GM21381 (cell line): Measurements from ENCODE around the gene REV1.
"Not testable (repeated sequence)": the region's sequence is repeated elsewhere in the genome, so short reads cannot be mapped to it uniquely, and the experiment has no call there.

Experiments used
- ATAC-seq: cut with Tn5 transposase; IDR thresholded peaks from one replicate; pipeline ENCODE4 v1.9.1; 2021; ENCODE audit warnings: mild to moderate bottlenecking, moderate library complexity; ENCODE audit not compliant: unreplicated experiment

REV1 gene

DNA sequence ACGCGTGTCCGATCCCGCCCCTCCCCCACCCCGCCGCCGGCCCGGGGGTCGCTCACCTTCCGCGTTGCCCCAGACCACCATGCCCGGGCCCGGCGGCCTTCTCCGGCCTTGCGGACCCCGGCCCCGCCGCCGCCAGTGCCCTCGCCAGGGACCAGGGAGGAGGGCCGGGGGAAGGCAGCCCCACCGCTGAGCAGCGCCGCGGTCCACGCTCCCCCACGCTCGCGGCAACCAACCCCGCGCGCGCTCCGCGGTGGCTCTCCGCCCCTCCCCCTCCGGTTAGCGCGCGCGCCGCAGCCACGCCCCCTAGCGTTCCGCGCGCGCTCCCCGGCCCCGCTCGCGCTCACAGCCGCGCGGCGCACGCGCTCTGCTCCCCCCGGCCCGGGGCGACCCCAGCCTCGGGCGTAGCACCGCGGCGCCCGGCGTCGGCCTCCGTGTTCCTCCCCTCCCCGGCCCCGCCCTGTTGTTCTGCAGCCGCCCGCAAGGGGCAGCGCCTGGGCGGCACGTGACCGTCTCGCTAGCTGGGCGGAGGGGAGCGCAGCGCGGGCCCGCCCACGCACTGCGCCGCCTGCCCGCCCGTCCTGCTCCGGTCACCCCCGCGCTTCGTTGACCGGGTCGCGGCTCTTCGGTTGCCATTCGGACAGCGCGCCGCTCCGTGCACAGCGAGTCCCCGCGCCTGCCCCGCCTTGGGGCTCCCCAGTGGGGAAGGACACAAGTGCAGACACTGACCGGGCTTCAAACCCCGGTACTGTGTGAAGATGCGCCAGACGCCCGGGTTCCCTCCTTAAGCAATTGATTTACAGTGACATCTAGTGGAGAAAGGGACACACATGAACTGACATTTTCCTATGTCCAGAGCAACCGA lies at the start of gene REV1:
TSS of gene REV1 (minus strand) at position 257 of the 862 bp plus-strand sequence. CDS start 25,042 bp downstream, outside the sequence.
- peak; percentile 79 for ATAC-seq

DNA sequence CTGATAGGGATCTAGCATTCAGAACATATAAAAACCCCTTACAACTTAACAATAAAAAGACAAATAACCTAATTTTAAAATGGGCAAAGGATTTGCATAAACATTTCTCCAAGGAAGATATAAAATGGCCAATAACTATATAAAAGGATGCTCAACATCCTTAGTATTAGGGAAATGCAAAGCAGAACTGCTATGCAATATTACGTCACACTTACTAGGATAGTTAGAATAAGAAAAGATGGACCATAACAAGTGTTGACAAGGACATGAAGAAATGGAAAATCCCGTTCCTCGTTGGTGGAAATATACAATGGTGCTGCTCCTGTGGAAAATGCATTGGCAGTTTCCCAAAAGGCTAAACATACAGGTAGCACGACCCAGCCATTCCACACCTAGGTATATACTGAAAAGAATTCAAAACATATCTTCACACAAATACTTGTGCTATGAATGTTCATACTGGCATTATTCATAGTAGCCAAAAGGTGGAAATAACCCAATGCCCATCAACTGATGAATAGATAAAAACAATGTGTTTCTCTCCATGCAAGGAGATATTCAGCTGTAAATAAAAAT lies 48.2 kb upstream of the REV1 start:
- no peak for ATAC-seq

DNA sequence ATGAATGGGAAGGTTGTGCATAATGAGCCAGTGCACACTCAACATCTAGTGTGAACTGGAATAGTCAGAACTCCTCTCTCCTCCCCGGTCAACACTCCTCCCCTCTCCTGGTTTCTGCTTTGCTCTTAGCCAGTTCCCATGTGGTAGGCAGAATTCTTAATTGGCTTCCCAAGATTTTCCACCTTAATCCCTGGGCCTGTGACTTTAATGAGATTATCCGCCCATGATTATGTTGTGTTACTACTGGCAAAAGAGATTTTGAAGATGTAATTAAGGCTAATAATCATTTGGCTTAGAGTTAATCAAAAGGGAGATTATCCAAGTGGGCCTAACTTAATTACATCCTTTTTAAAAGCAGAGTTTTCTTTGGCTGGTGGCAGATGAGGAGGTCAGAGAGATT lies 34.2 kb upstream of the REV1 start:
- no peak for ATAC-seq

DNA sequence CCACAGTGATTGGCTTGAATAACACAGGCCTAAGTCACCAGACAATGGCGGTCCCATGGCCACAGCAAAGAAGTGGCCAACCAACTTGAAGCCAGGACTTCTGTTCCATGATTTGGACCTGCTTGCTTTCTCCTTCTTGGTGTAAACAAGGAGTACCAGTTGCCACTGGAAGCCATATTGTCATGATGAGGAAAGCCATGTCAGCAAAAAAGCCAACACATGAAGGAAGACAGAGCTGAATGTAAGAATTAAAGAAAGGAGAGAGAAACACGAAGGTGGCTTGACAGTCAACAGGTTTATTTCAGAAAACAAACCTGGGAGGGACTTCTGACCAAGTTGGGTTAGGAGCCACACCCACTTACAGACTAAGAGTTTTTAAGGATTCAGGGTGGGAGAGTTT lies 32.3 kb upstream of the REV1 start:
- ATAC-seq, result no peak

DNA sequence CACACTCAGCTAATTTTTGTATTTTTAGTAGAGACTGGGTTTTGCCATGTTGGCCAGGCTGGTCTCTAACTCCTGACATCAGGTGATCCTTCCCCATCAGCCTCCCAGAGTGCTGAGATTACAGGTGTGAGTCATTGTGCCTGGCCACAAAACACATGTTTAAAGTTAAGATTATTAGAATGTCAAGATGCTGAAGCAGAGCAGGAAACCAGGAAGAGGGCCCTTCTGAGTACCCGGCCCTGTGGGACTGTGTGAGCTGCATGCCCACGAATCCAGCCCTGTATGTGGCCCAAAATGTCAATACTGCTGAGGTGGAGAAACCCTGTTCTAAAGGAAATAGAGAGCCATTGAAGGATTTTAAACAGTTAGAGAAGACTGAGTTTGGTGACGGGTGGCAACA lies 31.0 kb upstream of the REV1 start:
- ATAC-seq, result no peak

DNA sequence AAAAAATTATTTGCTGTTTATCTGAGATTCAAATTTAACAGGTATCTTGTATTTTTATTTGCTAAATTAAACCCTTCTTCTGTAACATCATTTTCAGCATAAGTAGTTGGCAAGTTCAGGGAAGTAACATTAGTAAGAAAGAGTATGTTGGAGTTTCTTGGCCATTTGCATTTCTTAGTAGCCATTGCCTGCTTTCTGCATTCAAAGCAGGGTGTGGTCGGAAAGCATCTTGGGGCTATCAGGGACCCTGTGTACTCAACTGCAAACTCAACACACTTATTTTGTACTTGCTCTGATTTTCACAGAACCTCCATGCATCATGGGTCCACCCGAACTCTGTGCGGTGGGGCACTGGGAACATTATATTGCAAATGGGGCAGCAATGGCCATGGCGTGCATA lies 30.4 kb upstream of the REV1 start:
- no peak for ATAC-seq

DNA sequence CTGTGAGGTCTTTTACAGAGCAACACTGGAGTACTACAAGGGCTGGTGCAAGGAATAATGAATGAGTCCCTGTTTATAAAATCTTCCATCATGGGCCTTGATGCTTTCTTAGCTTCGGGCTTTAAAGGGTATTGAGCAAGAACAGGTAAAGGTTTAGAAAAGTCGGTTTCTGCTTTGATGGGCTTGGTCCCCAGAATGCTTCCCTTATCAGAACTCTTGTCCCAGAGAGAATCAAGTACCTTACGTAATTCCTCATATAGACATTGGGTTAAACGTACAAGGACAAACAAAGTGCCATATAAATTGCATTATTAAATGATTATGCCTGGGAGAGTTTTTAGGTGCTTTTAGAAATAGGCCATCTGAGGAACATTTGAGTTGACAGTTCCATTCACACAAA lies 24.5 kb upstream of the REV1 start:
- no peak for ATAC-seq

DNA sequence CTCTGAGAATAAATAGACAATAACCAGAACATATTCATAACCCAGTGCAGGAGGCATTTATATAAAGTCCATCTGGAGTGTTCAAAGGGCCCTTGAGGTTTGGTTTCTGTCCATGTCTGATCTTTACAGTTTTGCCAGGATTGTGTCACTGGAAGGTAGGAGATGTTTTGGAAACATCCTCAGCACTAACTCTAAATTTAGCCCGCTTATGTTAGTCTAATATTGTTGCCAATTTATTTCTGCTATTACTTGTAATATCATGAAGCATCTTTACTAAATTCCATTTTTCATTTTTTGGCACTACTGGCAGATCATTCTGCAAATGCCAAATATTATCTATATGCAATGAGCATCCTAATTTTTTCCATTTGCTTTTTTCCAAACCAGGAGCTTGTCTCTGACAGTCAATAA lies 22.4 kb upstream of the REV1 start:
- ATAC-seq, result no peak

DNA sequence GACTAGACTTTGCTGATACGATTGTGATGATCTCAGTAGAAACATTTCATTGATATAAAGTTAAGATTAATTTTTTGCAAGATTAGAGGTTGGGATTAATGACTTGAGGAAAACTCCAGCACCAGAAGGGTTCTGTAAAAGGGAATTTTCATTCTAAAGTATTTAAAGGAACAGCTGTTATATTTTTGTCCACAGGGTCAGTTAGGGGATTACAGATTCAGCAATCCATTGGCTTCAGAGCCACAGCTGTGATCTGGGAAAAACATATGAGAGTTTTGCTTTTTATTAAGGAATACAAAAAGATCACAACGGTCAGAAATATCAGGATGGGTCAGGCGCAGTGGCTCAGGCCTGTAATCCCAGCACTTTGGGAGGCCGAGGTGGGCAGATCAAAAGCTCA lies 19.6 kb upstream of the REV1 start:
- no peak for ATAC-seq

DNA sequence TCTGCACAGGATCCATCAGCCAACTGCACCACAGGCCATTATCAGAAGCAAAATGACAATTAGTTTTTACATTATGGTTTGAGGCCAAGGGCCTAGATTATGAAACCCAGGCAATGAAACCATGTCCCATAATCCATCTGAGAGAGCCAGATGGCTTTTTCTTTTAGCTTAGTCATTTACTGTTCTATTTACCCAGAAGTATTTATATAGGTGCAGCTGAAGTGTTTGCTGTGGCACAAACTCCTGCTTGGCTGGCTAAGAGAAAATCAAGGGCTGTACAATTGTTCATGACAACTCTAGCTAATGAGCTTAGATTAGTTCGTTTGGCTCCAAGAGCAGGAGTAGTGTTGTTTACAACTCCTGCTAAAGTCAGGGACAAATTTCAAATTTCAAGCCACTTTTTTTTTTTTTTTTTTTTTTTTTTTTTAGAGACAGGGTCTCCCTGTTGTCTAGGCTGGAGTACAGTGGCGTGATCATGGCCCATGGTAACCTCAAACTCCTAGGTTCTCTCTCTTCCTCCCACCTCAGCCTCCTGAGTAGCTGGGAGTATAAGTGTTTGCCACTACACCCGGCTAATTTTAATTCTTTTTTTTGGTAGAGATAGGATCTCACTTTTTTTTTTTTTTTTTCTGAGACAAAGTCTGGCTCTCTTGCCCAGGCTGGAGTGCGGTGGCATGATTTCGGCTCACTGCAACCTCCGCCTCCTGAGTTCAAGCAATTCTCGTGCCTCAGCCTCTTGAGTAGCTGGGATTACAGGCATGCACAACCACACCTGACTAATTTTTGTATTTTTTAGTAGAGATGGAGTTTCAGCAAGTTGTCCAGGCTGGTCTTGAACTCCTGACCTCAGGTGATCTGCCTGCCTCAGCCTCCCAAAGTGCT lies 18.4 kb upstream of the REV1 start:
- no peak for ATAC-seq

DNA sequence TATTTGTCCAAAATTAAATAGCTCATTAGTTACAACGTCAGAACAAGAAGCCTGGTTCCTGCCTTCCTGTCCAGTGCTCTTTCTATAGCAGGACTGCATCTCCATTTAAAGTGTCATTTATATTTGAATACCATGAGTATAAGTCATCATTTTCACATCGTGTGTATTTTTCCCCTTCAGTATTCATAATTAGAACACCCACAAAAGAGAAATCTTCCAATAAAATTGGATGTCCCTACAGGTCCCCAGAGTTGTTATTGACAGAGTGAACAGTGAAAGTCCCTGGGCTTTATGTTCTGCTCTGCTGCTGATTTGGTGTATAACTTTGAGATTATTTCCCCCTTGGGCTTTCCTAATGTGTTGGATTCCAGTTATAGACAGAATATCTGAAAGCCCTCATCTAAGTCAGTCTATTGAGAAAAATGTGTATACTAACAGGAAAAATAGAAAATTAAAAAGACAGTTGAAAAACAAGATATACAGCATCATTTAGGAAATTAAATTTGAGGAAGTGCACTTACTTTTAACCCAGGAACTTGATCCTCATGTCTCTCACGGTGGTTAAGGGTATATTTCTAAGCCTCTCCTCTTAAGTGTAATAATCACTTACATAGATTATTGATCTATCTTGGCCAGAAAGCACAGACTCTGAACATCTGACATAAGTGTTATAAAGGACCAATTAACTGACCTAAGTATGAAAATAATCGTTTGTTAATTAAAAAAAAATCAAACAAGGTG lies 15.2 kb upstream of the REV1 start:
- ATAC-seq, result no peak

DNA sequence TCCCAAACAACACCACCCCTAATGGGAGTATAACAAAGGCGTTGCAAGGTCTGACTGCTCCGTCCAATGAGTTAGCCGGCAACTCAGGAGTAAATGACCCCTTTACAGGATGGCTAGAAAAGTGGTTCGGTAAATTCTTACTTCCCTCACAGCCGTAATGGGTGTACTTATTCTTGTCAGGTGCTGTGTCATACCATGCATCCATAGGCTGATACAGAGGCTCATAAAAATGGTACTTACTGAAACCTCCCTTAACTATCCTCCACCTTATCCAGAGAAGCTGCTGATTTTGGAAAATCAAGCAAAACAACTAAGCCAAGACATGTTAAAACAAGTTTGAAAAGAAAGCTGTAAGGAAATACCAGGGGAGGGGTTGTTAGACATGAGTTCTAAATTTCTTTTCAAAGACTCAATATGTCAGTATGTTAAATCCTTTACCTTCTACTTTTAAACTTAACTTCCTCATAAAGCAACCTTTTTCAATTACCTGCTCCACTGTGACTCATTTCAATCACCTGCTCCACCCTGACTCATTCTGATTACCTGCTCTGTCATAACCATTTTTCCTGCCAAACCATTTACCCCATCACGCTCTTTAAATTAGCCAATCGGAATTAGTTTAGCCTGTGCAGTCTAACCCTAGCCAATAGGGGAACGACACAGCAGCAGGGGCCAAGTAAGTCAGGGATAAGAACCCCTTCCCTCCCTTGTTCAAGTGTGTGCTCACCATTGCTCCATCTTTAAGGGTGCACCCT lies 14.0 kb upstream of the REV1 start:
- not testable (repeated sequence) for ATAC-seq

DNA sequence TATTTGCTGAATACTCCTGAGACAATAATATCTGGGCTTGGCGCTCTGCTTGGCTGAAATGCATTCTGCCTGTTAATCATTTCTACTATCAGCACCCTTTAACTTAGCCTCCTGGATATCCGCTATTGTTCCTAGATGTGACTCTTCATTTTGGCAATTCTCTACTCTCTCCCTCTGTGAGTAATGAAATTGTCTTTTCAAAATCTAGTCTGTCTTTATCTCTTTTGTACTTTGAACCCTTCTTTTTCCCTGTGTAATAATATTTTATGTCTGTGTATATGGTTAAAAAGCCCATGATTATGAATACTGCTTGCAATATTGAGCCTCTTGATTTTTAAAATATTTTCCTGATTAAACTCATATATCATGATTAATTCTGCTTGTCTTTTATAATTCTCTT lies 6.2 kb upstream of the REV1 start:
- no peak for ATAC-seq

DNA sequence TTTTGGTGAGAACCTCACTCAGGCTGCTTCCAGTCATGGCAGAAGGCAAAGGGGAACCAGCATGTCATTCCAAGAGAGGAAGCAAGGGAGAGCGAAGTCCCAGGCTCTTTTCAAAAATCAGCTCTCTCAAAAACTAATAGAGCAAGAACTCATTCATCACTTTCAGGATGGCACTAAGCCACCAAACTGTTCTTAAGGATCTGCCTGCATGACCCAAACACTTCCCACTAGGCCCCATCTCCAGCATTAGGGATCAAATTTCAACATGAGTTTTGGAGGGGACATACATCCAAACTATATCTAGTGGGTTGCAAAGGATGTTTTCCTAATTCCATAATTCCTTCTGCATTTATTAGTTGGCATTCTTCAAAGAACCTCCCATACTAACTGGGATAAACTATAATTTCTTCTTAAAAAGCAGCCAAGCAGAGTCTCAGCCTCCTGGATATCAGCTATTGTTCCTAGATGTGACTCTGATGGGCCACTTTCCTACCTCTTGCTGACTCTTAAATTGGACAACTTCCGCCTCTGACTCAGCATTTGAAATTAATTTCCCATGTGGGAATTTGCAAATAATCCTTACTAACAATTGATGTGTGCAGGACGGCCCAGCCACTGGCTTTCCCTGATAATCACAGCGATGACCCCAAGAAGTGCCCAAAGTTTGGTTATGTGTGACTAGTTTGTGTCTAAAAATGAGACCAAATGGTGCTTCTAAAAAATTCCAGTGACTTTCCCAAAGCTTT lies 5.5 kb upstream of the REV1 start:
- no peak for ATAC-seq

DNA sequence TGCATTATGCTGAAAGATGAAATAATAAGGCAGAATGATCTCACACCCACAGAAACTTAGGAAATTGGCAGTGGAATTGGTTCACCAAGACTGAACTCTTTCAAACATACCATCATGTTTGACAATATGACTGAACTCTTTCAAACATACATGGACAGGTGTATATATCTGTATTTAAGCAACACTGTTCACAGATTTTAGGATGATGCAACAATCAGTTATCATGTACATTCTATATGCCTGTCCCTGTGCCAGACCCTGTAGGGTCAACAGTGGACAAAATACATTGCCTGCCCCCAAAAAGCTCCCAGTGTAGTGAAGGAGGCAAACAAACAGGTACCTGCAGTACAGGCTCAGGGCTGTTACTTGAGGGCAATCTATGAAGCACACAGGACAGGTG lies 2.9 kb upstream of the REV1 start:
- no peak for ATAC-seq

DNA sequence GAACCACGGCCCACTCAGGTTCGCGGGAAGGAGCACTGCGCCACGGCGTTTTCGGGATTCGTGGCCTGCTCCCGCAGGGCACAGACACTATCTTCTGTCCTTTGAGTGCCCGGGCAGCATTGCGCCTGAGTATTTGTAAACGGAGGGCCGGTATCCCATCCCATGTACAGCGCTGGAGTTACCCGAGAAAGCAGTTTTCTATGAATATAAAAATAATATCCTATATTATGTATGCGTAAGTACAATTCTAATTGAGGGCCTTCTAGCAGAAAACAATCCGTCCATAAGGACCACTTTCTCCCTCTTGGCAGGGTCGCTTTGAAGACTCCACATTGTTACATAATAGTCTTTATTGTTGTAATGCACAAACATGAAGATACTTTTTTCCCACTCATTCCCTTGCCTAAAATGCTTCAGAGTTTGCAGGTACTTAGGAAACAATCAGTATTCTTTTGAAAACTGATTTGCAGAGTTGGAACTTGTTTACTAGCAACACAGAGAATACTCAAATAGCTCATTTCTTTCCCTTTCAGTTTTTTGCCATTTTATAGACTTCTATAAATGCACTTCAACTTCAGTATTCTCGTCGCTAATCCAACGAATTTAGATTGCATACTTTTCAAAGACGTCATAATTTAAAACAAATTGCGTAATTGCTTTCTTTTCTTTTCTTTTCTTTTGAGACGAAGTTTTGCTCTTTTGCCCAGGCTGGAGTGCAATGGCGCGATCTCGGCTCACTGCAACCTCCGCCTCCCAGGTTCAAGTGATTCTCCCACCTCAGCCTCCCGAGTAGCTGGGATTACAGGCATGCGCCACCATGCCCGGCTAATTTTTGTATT lies 1.0 kb upstream of the REV1 start:
- ATAC-seq, result no peak

DNA sequence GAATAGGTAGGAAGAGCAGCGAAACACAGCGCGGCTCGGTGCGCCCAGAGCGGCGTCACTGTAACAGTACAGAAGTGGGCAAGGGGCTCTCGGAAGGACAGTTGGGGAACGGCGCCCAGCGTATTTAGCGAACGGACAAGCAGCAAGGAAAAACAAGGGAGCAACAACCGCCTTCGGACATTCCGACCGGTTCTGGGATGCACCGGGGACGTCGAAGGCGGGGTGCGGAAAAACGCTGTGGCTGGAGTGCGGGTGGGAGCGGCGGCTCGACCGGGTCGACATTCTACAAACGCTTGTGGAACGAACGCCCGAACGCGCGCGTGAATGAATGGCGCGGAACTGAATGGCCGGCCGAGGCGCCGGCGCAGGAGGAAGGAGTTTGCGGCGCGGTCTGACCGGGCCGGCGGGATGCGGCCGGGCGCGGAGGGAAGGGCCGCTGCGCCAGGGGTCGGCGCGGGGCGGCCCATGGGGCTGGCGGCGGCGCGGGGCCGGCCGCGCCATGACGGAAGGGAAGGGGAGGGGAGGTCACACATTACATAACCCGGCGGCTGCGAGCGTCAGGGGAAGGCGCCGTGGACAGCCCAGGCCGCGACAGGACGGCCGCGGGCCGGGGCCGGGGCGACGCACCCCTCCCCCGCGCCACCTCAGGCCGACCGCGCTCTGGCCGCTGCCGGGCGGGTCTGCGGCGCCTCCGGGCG lies 605 bp downstream of the REV1 start:
- ATAC-seq, result peak; percentile 35

DNA sequence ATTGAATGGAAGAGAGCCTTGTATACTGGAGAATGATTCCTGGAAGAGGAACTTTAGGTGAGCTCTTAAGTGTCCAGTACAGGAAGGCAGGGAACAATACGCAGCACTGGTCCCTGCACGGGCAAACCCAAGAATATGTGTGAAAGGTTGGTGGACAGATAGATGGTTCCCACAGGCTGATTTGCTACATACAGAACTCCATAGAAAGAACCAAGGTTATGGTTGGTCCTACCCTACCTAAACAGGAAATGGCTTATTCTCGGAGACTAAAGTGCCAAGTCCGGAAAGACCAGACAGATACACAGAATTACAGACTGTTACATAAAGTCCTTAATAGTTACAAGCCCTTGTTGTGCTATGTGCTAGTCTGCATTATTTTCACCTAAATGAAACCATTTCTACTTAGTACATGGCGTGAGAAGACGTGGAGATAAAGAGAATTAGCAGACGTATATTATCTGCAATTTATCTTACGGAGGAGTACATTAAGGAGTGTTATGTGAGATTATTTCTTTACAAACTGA lies 1.2 kb downstream of the REV1 start:
- ATAC-seq, result no peak
